ENCODE data around the gene TEN1.

TEN1 gene

DNA sequence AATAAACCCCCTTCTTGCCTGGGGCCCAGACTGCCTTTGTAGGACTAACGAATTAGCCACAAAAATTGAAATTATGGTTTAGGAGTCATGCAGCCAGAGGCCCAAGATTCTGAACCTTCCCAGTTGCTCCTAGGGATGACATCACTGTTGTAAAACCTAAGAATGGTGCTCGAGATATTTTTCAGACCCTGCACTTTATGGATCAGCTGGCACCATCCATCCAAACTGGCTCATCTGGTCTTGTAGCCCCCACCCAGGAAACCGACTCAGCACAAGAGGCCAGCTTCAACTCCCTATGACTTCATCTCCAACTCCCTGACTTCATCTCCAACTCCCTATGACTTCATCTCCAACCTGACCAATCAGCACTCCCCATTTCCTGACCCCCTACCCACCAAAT lies 59.0 kb downstream of the TEN1 start:
- TF ChIP-seq POLR2AphosphoS5 (IDR thresholded peaks at IDR 0.05; ENCODE audit: low read depth, low read length) (no peak), SIN3A (IDR thresholded peaks at IDR 0.05; ENCODE audit: borderline replicate concordance, insufficient read depth, low read length) (no peak), TAF1 (IDR thresholded peaks at IDR 0.05; ENCODE audit: borderline replicate concordance, insufficient read depth, low read length) (no peak), FOXP2 (optimal IDR thresholded peaks at IDR 0.05; ENCODE audit: borderline replicate concordance, extremely low read depth, extremely low read length, insufficient read depth) (no peak)
- TF ChIP-seq, protein P1, sequence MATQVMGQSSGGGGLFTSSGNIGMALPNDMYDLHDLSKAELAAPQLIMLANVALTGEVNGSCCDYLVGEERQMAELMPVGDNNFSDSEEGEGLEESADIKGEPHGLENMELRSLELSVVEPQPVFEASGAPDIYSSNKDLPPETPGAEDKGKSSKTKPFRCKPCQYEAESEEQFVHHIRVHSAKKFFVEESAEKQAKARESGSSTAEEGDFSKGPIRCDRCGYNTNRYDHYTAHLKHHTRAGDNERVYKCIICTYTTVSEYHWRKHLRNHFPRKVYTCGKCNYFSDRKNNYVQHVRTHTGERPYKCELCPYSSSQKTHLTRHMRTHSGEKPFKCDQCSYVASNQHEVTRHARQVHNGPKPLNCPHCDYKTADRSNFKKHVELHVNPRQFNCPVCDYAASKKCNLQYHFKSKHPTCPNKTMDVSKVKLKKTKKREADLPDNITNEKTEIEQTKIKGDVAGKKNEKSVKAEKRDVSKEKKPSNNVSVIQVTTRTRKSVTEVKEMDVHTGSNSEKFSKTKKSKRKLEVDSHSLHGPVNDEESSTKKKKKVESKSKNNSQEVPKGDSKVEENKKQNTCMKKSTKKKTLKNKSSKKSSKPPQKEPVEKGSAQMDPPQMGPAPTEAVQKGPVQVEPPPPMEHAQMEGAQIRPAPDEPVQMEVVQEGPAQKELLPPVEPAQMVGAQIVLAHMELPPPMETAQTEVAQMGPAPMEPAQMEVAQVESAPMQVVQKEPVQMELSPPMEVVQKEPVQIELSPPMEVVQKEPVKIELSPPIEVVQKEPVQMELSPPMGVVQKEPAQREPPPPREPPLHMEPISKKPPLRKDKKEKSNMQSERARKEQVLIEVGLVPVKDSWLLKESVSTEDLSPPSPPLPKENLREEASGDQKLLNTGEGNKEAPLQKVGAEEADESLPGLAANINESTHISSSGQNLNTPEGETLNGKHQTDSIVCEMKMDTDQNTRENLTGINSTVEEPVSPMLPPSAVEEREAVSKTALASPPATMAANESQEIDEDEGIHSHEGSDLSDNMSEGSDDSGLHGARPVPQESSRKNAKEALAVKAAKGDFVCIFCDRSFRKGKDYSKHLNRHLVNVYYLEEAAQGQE (IDR thresholded peaks at IDR 0.05; ENCODE audit: insufficient read depth in 1 of 2, low read depth in 2 of 2, low read length in 2 of 2) = no peak

DNA sequence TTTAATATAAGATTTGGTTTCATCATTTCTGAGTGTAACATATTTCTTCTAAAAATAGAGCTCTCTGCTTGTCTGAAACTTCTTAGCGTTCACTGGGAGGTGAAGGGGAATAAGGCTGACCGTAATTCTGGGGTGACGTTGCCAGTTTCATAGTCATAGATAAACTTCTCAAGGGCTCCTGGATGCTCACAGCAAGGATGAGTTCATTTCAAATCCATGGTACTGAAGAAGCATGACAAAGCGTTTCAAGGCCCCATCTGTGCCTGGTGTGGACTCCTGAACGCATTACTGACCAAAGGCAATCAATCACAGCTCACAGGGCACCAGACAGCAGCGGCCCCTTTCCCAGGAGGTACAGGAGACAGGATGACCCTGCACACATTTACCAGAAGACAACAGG lies 60.1 kb downstream of the TEN1 start:
- no peak for TF ChIP-seq SIN3A (IDR thresholded peaks at IDR 0.05; ENCODE audit: borderline replicate concordance, insufficient read depth, low read length)
- no peak for TF ChIP-seq TAF1 (IDR thresholded peaks at IDR 0.05; ENCODE audit: borderline replicate concordance, insufficient read depth, low read length)
- TF ChIP-seq POLR2AphosphoS5 (IDR thresholded peaks at IDR 0.05; ENCODE audit: low read depth, low read length) = no peak
- TF ChIP-seq, protein P1 (IDR thresholded peaks at IDR 0.05; ENCODE audit: insufficient read depth in 1 of 2, low read depth in 2 of 2, low read length in 2 of 2) = no peak
- TF ChIP-seq FOXP2 (optimal IDR thresholded peaks at IDR 0.05; ENCODE audit: borderline replicate concordance, extremely low read depth, extremely low read length, insufficient read depth) = no peak

DNA sequence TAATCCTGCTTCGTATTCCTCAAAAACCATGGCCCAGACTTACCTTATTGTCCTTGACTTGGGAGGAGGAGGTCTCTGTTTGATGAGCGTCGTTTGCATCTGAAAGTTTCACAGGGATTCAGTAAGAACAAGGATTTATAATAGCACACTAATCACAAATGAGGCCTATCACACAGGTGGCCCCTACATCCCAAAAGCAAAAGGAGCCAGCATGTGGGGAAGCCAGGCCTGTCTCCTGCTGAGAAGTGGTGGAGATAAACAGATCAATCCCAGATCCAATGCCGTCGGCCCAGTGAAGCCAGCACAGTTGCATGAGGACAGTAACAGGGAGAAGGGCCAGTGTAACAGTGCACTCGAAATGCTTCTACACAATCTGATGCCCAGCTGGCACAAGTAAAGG lies 61.3 kb downstream of the TEN1 start:
- no peak for TF ChIP-seq SIN3A (IDR thresholded peaks at IDR 0.05; ENCODE audit: borderline replicate concordance, insufficient read depth, low read length)
- TF ChIP-seq, protein P1 (IDR thresholded peaks at IDR 0.05; ENCODE audit: insufficient read depth in 1 of 2, low read depth in 2 of 2, low read length in 2 of 2) = no peak
- TF ChIP-seq TAF1 (IDR thresholded peaks at IDR 0.05; ENCODE audit: borderline replicate concordance, insufficient read depth, low read length) = no peak
- TF ChIP-seq POLR2AphosphoS5 (IDR thresholded peaks at IDR 0.05; ENCODE audit: low read depth, low read length) = no peak
- no peak for TF ChIP-seq FOXP2 (optimal IDR thresholded peaks at IDR 0.05; ENCODE audit: borderline replicate concordance, extremely low read depth, extremely low read length, insufficient read depth)

DNA sequence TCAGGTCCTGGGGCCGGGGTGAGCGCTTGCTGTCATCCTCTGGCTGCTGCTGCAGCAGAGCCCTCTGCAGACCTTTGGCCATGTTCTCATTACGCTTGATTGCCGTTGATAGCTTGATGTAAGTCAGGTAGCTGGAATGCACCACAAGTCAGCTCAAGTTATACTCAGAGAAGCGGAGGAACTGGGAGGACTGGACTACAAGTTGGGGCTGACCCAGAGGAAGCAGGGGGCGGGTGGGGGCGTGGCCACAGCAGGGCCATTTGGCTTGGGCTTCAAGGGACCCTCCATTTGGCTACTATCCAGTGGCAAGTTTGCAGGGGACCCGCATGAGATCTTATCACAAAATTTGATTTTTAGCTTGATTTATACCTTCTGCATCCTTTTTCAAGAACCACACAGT lies 67.0 kb downstream of the TEN1 start:
- no peak for TF ChIP-seq FOXP2 (optimal IDR thresholded peaks at IDR 0.05; ENCODE audit: borderline replicate concordance, extremely low read depth, extremely low read length, insufficient read depth)
- TF ChIP-seq SIN3A (IDR thresholded peaks at IDR 0.05; ENCODE audit: borderline replicate concordance, insufficient read depth, low read length) = no peak
- no peak for TF ChIP-seq TAF1 (IDR thresholded peaks at IDR 0.05; ENCODE audit: borderline replicate concordance, insufficient read depth, low read length)
- TF ChIP-seq, protein P1 (IDR thresholded peaks at IDR 0.05; ENCODE audit: insufficient read depth in 1 of 2, low read depth in 2 of 2, low read length in 2 of 2) = no peak
- no peak for TF ChIP-seq POLR2AphosphoS5 (IDR thresholded peaks at IDR 0.05; ENCODE audit: low read depth, low read length)

Data from PFSK-1 (cell line).